Vagina (tissue), 2 donors: ENCODE results near the gene AURKAIP1. TPM values are rescaled to one million over a fixed set of nuclear protein-coding genes. Genes with fewer than 3 reads are reported as not detected.

Source experiments
- DNase-seq, 2 donors: peaks; one replicate each; pipeline ENCODE4 v3.0.0-alpha.2; 2017; ENCODE audit errors: extremely low spot score in 2 of 2
- H3K27ac ChIP-seq: fragments of 200-600 bp; sonication (generic); one replicate; pipeline ENCODE4 v1.5.1; 2019
- H3K27me3 ChIP-seq: fragments of 200-600 bp; sonication (generic); one replicate; pipeline ENCODE4 v1.5.1; 2019
- H3K36me3 ChIP-seq, 2 donors: fragments of 200-600 bp; sonication (generic); one replicate each; pipeline ENCODE4 v1.5.1; 2017 to 2019
- H3K4me1 ChIP-seq: fragments of 200-600 bp; sonication (generic); one replicate; pipeline ENCODE4 v1.5.1; 2019
- H3K4me3 ChIP-seq, 2 donors: fragments of 200-600 bp; sonication (generic); 1 replicate in 1 of 2; 2 replicates in 1 of 2; pipeline ENCODE4 v1.5.1; 2016 to 2019
- H3K9me3 ChIP-seq: fragments of 200-600 bp; sonication (generic); one replicate; pipeline ENCODE4 v1.5.1; 2019
- CTCF ChIP-seq, 3 experiments: fragments of 450-650 bp in 2 of 3; fragments of 200-600 bp in 1 of 3; sonication (generic) in 1 of 3; IDR thresholded peaks; one replicate each; pipeline ENCODE4 v1.5.1; 2017 to 2019; ENCODE audit warnings: antibody characterized with exemption in 3 of 3, mild to moderate bottlenecking in 2 of 3, moderate library complexity in 2 of 3
- POLR2A ChIP-seq, 2 donors: fragments of 450-650 bp; IDR thresholded peaks; one replicate each; pipeline ENCODE4 v1.6.1; 2017; ENCODE audit warnings: antibody characterized with exemption in 2 of 2, mild to moderate bottlenecking in 2 of 2, moderate library complexity in 2 of 2
- POLR2AphosphoS5 ChIP-seq, 2 donors: sonication (generic); formaldehyde crosslinking; IDR thresholded peaks; one replicate each; pipeline ENCODE4 v1.9.0; 2017; ENCODE audit warnings: antibody characterized with exemption in 2 of 2, mild to moderate bottlenecking in 2 of 2, low read depth in 1 of 2; ENCODE audit not compliant: insufficient read depth in 1 of 2
- intact Hi-C: fragments of 100-400 bp; cut with DNase I; formaldehyde crosslinking; loops from one replicate; pipeline ENCODE4 v1.15.1; 2023
- total RNA-seq: library from RNA; depleted of rRNA; stranded (reverse); fragments of >200 nt; gene quantifications from one replicate; pipeline ENCODE4 v1.2.3, GENCODE V29; 2016

Gene AURKAIP1
- total RNA-seq, 1 donor from 2014 or later, result 94.5 TPM

GRCh38 chr1:1373815-1374588 lies 1.0 kb downstream of the AURKAIP1 start:
- H3K4me1 ChIP-seq, result peaks cover 40% of the 10 kb centered on the region

GRCh38 chr1:1373051-1373814 lies 1.8 kb downstream of the AURKAIP1 start:
- DNase-seq, result no peak
- peaks cover 0 to 9% of the 10 kb centered on the region in 2 donors for H3K36me3 ChIP-seq
- no peak overlapping the region for H3K27ac ChIP-seq
- H3K4me1 ChIP-seq, result peaks cover 40% of the 10 kb centered on the region
- H3K9me3 ChIP-seq, result no peaks in the 10 kb centered on the region
- intact Hi-C loops, result no loop called here
- TF ChIP-seq POLR2AphosphoS5 (IDR thresholded peaks at IDR 0.05; ENCODE audit: insufficient read depth in 1 of 2, low read depth in 1 of 2), result no peak
- TF ChIP-seq POLR2A (IDR thresholded peaks at IDR 0.05), result no peak
- no peak for TF ChIP-seq CTCF (IDR thresholded peaks at IDR 0.05)
- H3K4me3 ChIP-seq, result peak overlapping the region in 1 of 2 donors; percentile 93
- H3K27me3 ChIP-seq, result no peaks in the 10 kb centered on the region

More at GRCh38 chr1:1373815-1374588, 1.0 kb downstream of the AURKAIP1 start:
- TF ChIP-seq POLR2AphosphoS5 (IDR thresholded peaks at IDR 0.05; ENCODE audit: insufficient read depth in 1 of 2, low read depth in 1 of 2) (no peak), POLR2A (IDR thresholded peaks at IDR 0.05) (no peak), CTCF (IDR thresholded peaks at IDR 0.05) (no peak)
- no peaks in the 10 kb centered on the region for H3K27me3 ChIP-seq
- H3K27ac ChIP-seq, result peak overlapping the region; percentile 93
- peak overlapping the region; percentile 93 to 99 for H3K4me3 ChIP-seq
- peaks cover 0 to 9% of the 10 kb centered on the region in 2 donors for H3K36me3 ChIP-seq
- no peaks in the 10 kb centered on the region for H3K9me3 ChIP-seq
- DNase-seq, result peak in 1 of 2 donors; percentile 83
- intact Hi-C loops, result loop anchor here (2.0 kb wide), 1 partner anchor 25 kb away; the partner anchor contains the start of gene CCNL2

GRCh38 chr1:1371746-1372711 lies 3.0 kb downstream of the AURKAIP1 start:
- H3K4me1 ChIP-seq, result peaks cover 40% of the 10 kb centered on the region
- TF ChIP-seq POLR2AphosphoS5 (IDR thresholded peaks at IDR 0.05; ENCODE audit: insufficient read depth in 1 of 2, low read depth in 1 of 2) (peak in 1 of 2 donors; percentile 33), CTCF (IDR thresholded peaks at IDR 0.05) (peak; percentile 61 to 88 (median 85)), POLR2A (IDR thresholded peaks at IDR 0.05) (no peak)
- H3K27me3 ChIP-seq, result no peaks in the 10 kb centered on the region
- intact Hi-C loops, result no loop called here
- H3K4me3 ChIP-seq, result no peak overlapping the region
- peaks cover 0 to 9% of the 10 kb centered on the region in 2 donors for H3K36me3 ChIP-seq
- no peak for DNase-seq
- H3K9me3 ChIP-seq, result no peaks in the 10 kb centered on the region
- H3K27ac ChIP-seq, result no peak overlapping the region

GRCh38 chr1:1371364-1371745 lies 3.7 kb downstream of the AURKAIP1 start:
- no peak overlapping the region for H3K4me3 ChIP-seq
- no peak for DNase-seq
- peaks cover 39% of the 10 kb centered on the region for H3K4me1 ChIP-seq
- H3K27me3 ChIP-seq, result no peaks in the 10 kb centered on the region
- peaks cover 0 to 9% of the 10 kb centered on the region in 2 donors for H3K36me3 ChIP-seq
- no peak overlapping the region for H3K27ac ChIP-seq
- H3K9me3 ChIP-seq, result no peaks in the 10 kb centered on the region
- intact Hi-C loops, result no loop called here
- no peak for TF ChIP-seq POLR2AphosphoS5 (IDR thresholded peaks at IDR 0.05; ENCODE audit: insufficient read depth in 1 of 2, low read depth in 1 of 2)
- no peak for TF ChIP-seq CTCF (IDR thresholded peaks at IDR 0.05)
- TF ChIP-seq POLR2A (IDR thresholded peaks at IDR 0.05), result no peak
